ENCODE data around the gene KIF14. TPM values are rescaled to one million over a fixed set of nuclear protein-coding genes. Genes with fewer than 3 reads are reported as not detected.

Gene KIF14
- polyA plus RNA-seq, 1 of the 3 experiments (the other 2 are of a cell fraction), result 1.2 TPM

DNA sequence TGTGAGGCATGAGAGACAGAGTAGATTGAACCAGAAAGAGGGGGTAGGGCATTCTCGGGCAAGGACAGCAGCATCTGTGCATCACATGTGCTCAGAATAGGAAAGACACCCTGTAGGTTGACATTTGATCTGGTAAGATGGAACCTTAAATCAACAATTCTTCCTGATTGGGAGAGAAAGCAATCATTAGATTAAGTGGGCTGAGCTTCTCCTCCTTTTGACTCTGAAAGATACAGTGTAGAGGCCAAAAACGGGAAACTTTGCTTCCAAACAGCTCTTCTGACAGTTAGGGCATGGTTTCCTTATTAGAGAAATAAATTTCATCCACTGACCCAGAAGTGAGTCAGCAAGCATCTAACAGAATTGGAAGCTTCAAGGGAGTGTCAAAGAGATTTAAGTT lies 9.7 kb downstream of the KIF14 start:
- H3K9ac ChIP-seq, result no peak overlapping the region
- H3K9me2 ChIP-seq, result no peaks in the 10 kb centered on the region
- no peaks in the 10 kb centered on the region for H3K9me3 ChIP-seq
- H3K27me3 ChIP-seq (ENCODE audit: insufficient read depth), result no peaks in the 10 kb centered on the region
- peaks cover 0 to 6% of the 10 kb centered on the region in 2 experiments; a peak in 2 of 4 replicates for H3K4me1 ChIP-seq (ENCODE audit: control insufficient read depth in 1 of 2, insufficient read depth in 2 of 2, low read depth in 1 of 2, low read length in 1 of 2)
- H3K79me2 ChIP-seq (ENCODE audit: insufficient read depth), result peaks cover 10% of the 10 kb centered on the region; the same call in 1 of the 2 replicates
- TF ChIP-seq TCF12 (IDR thresholded peaks at IDR 0.05) (peak; percentile 63), FOSL2 (IDR thresholded peaks at IDR 0.05; ENCODE audit: borderline replicate concordance, low read depth) (peak; percentile 19; the same call in 1 of the 2 replicates), RXRA (IDR thresholded peaks at IDR 0.05; ENCODE audit: borderline replicate concordance, low read depth) (no peak)
- TF ChIP-seq, protein P1, sequence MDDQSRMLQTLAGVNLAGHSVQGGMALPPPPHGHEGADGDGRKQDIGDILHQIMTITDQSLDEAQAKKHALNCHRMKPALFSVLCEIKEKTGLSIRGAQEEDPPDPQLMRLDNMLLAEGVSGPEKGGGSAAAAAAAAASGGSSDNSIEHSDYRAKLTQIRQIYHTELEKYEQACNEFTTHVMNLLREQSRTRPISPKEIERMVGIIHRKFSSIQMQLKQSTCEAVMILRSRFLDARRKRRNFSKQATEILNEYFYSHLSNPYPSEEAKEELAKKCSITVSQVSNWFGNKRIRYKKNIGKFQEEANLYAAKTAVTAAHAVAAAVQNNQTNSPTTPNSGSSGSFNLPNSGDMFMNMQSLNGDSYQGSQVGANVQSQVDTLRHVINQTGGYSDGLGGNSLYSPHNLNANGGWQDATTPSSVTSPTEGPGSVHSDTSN (IDR thresholded peaks at IDR 0.05), result 0 out of 2 replicates have a peak, but pooled peaks have one; percentile 12
- TF ChIP-seq, protein P2, sequence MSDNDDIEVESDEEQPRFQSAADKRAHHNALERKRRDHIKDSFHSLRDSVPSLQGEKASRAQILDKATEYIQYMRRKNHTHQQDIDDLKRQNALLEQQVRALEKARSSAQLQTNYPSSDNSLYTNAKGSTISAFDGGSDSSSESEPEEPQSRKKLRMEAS (IDR thresholded peaks at IDR 0.05; ENCODE audit: low read depth), result peak; percentile 69; the same call in 1 of the 2 replicates
- peaks cover 8% of the 10 kb centered on the region for H3F3A ChIP-seq (replicated peaks; ENCODE audit: insufficient read depth)
- peak overlapping the region; percentile 46; the same call in 1 of the 2 replicates for H3K4me2 ChIP-seq
- ChIA-PET POLR2A (no interaction called here), CTCF (no interaction called here)
- DNase-seq, result no peak
- peaks cover 12 to 37% of the 10 kb centered on the region in 2 experiments for H3K36me3 ChIP-seq (replicated peaks in 1 of 2; ENCODE audit: control insufficient read depth in 1 of 2, insufficient read depth in 2 of 2, low read length in 1 of 2)
- H2AFZ ChIP-seq (ENCODE audit: low read depth), result peak overlapping the region; percentile 67; the same call in 1 of the 2 replicates
- WGBS (ENCODE audit: low lambda C conversion rate), result 47% methylated on average over 2 of the region's 2 CpGs
- H3K27ac ChIP-seq (ENCODE audit: low read depth in 2 of 2, low read length in 1 of 2), result peak overlapping the region; percentile 44 to 54; a peak in 3 of 4 replicates
- H4K20me1 ChIP-seq (ENCODE audit: insufficient read depth), result no peaks in the 10 kb centered on the region
- H3K4me3 ChIP-seq (ENCODE audit: low read depth in 2 of 2, low read length in 1 of 2), result no peak overlapping the region

DNA sequence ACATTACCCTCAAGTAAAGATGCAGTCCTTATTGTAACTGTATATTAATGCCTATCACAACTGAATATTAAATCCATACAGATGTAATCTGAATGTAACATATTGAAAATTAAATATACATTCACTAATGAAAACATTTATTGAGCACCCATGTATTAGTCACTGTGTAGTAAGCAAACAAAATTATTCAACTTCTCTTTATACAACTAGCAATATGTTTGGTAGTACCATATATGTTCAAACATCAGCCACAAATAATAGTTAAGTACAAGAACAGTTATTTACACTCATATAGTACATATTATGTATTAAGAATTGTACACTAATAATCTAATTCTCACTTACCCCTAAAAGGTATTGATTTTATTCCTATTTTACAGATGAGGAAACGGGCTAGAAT lies 17.9 kb downstream of the KIF14 start:
- H3K27me3 ChIP-seq (ENCODE audit: insufficient read depth), result no peaks in the 10 kb centered on the region
- no peaks in the 10 kb centered on the region for H3K9me2 ChIP-seq
- H3K27ac ChIP-seq (ENCODE audit: low read depth in 2 of 2, low read length in 1 of 2), result no peak overlapping the region
- no peaks in the 10 kb centered on the region; a peak in 1 of 4 replicates for H3K4me1 ChIP-seq (ENCODE audit: control insufficient read depth in 1 of 2, insufficient read depth in 2 of 2, low read depth in 1 of 2, low read length in 1 of 2)
- no peaks in the 10 kb centered on the region for H3F3A ChIP-seq (replicated peaks; ENCODE audit: insufficient read depth)
- H3K9ac ChIP-seq, result no peak overlapping the region
- H3K4me2 ChIP-seq, result no peak overlapping the region
- ChIA-PET CTCF (no interaction called here), POLR2A (no interaction called here)
- peaks cover 42 to 73% of the 10 kb centered on the region in 2 experiments for H3K36me3 ChIP-seq (replicated peaks in 1 of 2; ENCODE audit: control insufficient read depth in 1 of 2, insufficient read depth in 2 of 2, low read length in 1 of 2)
- H4K20me1 ChIP-seq (ENCODE audit: insufficient read depth), result no peaks in the 10 kb centered on the region
- TF ChIP-seq JUND (IDR thresholded peaks at IDR 0.05) (no peak), RCOR1 (IDR thresholded peaks at IDR 0.05; ENCODE audit: low read length) (no peak), NRF1 (IDR thresholded peaks at IDR 0.05; ENCODE audit: low read depth, low read length) (no peak), RFX5 (IDR thresholded peaks at IDR 0.05; ENCODE audit: low read length) (no peak), MEF2A (IDR thresholded peaks at IDR 0.05; ENCODE audit: borderline replicate concordance, low read depth) (no peak), FOXM1 (IDR thresholded peaks at IDR 0.05; ENCODE audit: low read depth) (no peak)
- TF ChIP-seq, protein P3, sequence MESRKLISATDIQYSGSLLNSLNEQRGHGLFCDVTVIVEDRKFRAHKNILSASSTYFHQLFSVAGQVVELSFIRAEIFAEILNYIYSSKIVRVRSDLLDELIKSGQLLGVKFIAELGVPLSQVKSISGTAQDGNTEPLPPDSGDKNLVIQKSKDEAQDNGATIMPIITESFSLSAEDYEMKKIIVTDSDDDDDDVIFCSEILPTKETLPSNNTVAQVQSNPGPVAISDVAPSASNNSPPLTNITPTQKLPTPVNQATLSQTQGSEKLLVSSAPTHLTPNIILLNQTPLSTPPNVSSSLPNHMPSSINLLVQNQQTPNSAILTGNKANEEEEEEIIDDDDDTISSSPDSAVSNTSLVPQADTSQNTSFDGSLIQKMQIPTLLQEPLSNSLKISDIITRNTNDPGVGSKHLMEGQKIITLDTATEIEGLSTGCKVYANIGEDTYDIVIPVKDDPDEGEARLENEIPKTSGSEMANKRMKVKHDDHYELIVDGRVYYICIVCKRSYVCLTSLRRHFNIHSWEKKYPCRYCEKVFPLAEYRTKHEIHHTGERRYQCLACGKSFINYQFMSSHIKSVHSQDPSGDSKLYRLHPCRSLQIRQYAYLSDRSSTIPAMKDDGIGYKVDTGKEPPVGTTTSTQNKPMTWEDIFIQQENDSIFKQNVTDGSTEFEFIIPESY (IDR thresholded peaks at IDR 0.05; ENCODE audit: borderline replicate concordance, low read depth), result no peak
- no peak overlapping the region for H2AFZ ChIP-seq (ENCODE audit: low read depth)
- H3K79me2 ChIP-seq (ENCODE audit: insufficient read depth), result no peaks in the 10 kb centered on the region
- no peaks in the 10 kb centered on the region for H3K9me3 ChIP-seq
- DNase-seq, result no peak
- 96% methylated on average over 1 of the region's 1 CpG for WGBS (ENCODE audit: low lambda C conversion rate)
- no peak overlapping the region for H3K4me3 ChIP-seq (ENCODE audit: low read depth in 2 of 2, low read length in 1 of 2)

Measured in SK-N-SH (cell line).